Stimulated activated CD4-positive, alpha-beta T cell treated with anti-CD3 and anti-CD28 coated beads, Interleukin-4, amount 100 ng/mL, for 24 hours (primary cell): ENCODE measurements around the gene OVCH1.

Source experiments
- DNase-seq: peaks from one replicate; pipeline ENCODE4 v3.0.0-alpha.2; 2020

The OVCH1 gene

GRCh38 chr12:29497588-29497987 lies at the start of gene OVCH1:
TSS of gene OVCH1 (minus strand) at chr12:29497686. CDS start at chr12:29497686, 0 bp downstream.
- DNase-seq = no peak

GRCh38 chr12:29547151-29547632 lies 49.7 kb upstream of the OVCH1 start:
- no peak for DNase-seq

GRCh38 chr12:29546000-29546399 lies 48.5 kb upstream of the OVCH1 start:
- DNase-seq = no peak

- DNase-seq = no peak
Observed at GRCh38 chr12:29545102-29545467, 47.6 kb upstream of the OVCH1 start.

- DNase-seq = no peak
Observed at GRCh38 chr12:29544428-29545101, 47.1 kb upstream of the OVCH1 start.

- DNase-seq = no peak
Observed at GRCh38 chr12:29543036-29543435, 45.5 kb upstream of the OVCH1 start.

GRCh38 chr12:29537298-29537697 lies 39.8 kb upstream of the OVCH1 start:
- no peak for DNase-seq

GRCh38 chr12:29534935-29535334 lies 37.4 kb upstream of the OVCH1 start:
- DNase-seq = no peak

- DNase-seq = no peak
Observed at GRCh38 chr12:29533815-29534489, 36.5 kb upstream of the OVCH1 start.

- DNase-seq = no peak
Observed at GRCh38 chr12:29531471-29531870, 34.0 kb upstream of the OVCH1 start.

GRCh38 chr12:29530436-29530835 lies 33.0 kb upstream of the OVCH1 start:
- no peak for DNase-seq

- no peak for DNase-seq
Observed at GRCh38 chr12:29528161-29528560, 30.7 kb upstream of the OVCH1 start.

- DNase-seq = no peak
Observed at GRCh38 chr12:29521951-29522350, 24.5 kb upstream of the OVCH1 start.

- DNase-seq = peak; percentile 26
Observed at GRCh38 chr12:29519585-29520182, 22.2 kb upstream of the OVCH1 start.

GRCh38 chr12:29518407-29518806 lies 20.9 kb upstream of the OVCH1 start:
- no peak for DNase-seq

- DNase-seq = no peak
Observed at GRCh38 chr12:29517264-29517663, 19.8 kb upstream of the OVCH1 start.

- DNase-seq = no peak
Observed at GRCh38 chr12:29516431-29516875, 19.0 kb upstream of the OVCH1 start.

GRCh38 chr12:29510591-29511185 lies 13.2 kb upstream of the OVCH1 start:
- no peak for DNase-seq

- DNase-seq = no peak
Observed at GRCh38 chr12:29509503-29509902, 12.0 kb upstream of the OVCH1 start.

GRCh38 chr12:29508949-29509348 lies 11.5 kb upstream of the OVCH1 start:
- no peak for DNase-seq

- DNase-seq = no peak
Observed at GRCh38 chr12:29505122-29505521, 7.6 kb upstream of the OVCH1 start.

- no peak for DNase-seq
Observed at GRCh38 chr12:29503283-29503682, 5.8 kb upstream of the OVCH1 start.

- DNase-seq = no peak
Observed at GRCh38 chr12:29499235-29499634, 1.7 kb upstream of the OVCH1 start.

- no peak for DNase-seq
Observed at GRCh38 chr12:29492891-29493290, 4.6 kb downstream of the OVCH1 start.
